ENCODE data around the gene SPTLC1.

SPTLC1 gene

DNA sequence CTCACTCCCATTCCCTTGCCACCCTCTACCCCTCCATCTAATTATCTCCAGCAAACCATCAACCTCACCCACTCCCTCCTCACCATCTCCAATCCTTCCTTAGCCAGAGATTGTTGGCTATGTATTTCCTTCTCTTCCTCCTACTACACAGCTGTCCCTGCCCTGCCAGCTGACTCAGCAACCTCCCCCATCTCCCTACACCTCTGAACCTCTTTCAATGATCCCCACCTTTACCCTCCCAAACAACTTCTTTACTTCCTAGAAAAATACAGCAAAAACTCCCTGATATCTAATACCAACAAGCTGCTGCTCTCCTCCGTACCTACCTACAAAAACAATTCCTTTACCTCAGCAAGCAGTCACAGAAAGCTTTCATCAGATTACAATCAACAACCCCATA is 37.3 kb downstream of the SPTLC1 start:
- DNase-seq = no peak

DNA sequence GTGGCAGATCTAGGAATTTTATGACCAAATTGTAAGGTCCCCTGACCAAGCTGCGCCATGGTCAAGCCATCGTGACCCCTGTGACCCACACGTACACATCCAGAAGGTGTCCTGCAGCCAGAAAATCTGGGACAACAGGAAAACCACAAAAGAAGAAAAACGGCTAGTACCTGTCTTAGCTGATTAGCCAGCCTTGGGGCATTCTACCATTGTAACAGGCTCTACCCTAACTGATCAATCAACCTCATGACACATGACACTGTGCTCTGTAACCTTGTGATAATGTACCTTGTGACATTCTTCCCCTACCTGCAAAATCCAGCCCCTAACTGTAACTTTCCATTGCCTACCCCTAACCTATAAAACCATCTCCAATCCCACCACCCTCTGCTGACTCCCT is 43.6 kb downstream of the SPTLC1 start:
- DNase-seq = no peak

DNA sequence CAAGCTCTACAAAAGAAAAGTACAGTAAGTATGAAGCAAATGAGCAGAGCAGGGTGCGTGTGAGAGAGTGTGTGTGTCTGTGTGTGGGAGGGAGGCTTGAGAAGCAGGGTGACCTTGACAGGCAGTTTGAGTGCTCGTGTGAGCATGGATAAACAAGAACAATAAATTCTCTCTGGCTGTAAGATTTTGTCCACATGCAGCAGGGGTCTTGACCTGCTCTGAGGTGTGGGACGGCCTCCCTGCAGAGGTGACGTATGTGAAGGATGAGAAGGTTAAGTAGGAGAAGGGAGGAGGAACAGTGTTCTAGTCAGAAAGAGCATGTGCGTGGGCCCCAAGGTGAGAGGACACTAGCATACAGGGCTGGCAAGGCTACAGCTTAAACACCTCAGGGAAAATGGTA is 49.0 kb downstream of the SPTLC1 start:
- DNase-seq = no peak

DNA sequence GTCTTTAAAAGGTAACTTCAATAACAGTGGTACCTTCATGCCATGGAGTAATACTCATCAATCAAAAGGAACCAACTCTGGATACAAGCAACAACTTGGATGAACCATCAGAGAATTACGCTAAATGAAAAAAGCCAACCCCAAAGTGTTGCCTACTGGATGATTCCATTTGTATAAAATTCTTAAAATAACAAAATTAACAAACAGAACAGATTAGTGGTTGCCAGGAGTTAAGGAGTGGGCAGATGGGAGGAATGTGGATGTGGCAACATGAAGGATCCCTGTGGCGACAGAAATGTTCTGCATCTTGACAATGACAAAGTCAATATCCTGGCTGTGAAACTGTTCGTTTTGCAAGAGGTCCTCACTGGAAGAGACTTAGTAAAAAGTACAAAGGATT is 50.5 kb downstream of the SPTLC1 start:
- no peak for DNase-seq

DNA sequence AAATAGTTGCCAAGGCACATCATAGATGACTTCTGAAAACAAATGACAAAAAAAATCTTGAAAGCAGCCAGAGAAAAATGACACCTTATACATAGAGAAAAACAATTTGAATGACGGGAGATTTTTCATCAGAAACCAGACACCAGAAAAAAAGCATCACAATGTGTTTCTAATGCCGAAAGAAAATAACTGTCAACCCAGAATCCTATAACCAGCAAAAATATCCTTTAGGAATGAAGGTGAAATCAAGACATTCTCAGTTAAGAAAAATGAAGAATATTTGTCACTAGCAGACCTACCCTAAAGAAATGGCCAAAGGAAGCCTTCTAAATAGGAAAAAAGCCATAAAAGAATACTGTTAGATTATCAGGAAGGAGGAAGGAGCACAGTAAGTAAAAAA is 54.0 kb downstream of the SPTLC1 start:
- DNase-seq = no peak

DNA sequence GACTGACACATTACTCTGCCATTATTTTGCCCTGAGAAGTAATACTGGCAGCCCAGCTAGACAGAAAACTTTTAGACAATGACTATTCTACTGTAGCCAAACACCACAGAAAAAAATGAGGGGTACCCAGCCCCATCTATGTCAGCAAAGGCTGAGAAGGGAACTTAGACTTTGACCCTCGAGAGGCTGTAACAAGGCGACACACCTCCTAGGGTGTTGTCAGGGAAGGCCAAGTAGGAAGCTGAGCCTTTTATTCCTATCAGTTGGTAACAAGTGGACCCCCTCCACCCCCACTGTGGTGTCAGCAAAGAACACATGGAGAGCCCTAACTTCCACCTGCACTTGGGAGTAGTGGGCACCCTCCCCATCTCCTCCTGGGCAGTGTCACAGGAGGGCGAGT is 55.6 kb downstream of the SPTLC1 start:
- DNase-seq = no peak

DNA sequence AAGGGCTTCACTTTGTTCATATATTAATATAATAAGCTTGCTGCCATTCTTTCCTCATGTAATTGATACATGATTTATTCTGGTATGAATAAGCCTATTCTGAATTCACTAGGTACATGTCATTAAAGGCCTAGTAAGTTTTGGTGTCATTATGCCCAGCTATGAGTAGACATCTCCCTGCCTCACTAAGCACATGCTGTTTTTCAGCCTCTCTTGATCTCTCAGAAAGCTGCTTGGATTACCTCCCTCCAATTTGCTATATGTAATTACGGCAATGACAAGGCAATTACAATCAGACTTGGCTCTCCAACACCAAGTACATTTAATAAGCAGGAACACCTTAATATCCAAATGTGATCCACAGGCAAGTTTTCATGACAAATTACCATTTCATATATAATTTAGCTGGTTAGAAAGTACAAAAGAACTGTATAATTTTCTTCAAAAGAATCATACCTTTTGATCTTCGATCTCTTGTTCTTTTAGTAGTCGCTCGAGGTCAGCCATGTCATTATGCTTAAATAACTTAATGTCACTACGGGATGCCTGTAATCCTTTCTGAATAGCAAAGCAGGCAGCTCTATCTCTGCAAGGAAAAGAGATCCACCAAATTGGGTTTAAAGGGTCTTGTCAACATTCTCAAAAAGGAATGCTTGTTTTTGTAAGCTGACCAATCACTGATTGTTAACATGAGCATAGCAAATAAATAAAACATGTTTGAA is 56.3 kb downstream of the SPTLC1 start:
- DNase-seq = no peak

DNA sequence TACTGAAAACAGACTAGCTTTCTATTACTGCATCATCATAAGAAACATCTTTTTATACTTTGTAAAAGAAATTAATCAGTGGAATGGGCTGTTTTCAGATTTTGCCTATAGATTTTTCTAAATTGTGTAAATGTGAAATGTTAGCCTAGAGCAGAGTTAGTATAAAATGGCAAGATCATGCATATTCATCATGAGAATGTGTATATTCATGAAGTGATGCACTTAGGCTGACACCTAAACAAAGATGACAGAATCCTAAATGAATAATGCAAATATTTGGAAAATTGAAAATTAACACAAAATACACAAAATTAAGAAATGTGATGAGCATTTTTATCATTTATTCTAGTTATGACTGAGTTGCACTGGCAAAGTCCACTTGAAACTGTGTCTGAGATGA is 57.2 kb downstream of the SPTLC1 start:
- no peak for DNase-seq

DNA sequence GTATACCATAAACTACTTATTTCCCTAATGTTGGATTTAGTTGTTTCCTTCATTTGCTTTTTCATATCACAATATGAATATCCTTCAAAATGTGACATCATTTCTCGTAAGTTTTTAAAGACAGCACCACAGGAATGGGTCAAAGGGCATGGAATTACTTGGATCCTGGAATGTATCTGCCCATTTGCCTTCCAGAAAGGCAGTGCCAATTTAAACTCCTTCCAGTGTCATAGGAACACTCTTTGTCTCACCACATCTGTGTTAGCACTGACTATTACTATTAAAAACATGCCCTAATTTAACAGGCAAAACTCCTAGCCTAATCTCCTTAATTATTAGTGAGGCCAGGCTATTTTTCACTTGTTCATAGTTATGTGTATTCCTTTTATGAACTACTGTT is 58.0 kb downstream of the SPTLC1 start:
- DNase-seq = no peak

DNA sequence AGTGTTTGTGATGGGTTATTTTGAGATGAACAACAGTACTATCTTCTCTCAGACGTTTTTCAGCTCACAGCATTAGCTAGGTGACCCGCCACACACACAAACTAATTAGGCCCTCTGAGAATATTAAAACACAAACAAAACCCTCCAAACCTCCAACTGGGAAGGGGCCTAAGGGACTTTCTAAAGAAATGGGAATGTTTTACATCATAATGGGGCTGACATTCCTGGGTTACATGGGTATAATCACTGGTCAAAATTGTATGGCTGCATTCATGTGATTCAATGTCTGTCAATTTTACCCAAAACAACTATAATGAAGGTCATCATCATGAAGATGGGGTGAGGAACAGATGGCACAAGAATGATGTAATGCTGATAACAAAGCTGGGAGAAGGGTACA is 59.6 kb downstream of the SPTLC1 start:
- DNase-seq = no peak

DNA sequence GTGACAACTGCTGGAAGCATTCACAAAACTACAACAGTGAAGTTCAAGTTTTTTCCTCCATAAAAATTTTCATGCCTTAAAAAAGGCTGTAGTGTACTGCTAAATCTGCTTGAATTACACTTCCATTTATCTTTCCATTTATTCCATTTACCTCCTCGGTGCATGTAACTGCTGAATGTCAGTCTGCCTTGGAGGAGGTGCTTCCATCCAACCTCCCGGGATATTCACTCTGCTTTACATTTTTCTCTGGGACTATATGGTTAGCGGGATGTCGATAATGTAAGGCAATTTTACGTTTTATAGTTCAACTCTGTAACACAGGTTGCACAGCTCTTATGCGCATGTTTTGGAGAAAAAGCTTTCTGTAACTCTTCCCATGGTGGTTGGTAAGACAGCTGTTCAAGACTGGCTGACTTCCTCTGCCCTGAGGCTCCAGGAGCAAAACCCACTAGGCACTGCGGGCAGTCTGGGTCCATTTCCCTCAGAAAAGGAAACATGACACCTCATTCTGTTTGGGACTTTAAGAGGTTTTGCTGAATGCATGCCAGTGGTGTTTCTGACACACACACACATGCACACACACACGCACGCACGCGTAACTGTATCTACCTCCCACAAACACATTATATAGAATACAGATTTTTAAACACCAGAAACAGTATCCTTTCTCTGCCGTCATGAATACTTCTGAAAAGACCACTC is 66.1 kb downstream of the SPTLC1 start:
- DNase-seq = no peak

DNA sequence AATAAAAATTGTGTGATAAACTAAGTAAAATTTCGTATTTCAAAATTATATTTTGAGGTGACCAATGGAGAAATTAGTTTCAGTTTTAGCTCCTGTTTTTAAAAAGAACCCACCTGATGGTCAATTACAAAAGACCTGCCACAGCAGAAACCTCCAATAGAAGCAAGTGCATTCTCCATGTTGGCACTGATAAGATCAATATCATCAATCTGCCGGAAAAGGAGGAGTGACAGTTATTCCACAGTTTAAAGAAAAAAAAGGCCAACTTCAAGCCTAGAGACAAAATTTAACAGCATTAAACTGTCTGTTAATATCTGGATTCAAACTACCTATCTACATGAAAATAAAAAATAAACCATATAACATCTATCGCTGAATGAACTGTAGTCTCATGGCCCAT is 67.7 kb downstream of the SPTLC1 start:
- DNase-seq = no peak

DNA sequence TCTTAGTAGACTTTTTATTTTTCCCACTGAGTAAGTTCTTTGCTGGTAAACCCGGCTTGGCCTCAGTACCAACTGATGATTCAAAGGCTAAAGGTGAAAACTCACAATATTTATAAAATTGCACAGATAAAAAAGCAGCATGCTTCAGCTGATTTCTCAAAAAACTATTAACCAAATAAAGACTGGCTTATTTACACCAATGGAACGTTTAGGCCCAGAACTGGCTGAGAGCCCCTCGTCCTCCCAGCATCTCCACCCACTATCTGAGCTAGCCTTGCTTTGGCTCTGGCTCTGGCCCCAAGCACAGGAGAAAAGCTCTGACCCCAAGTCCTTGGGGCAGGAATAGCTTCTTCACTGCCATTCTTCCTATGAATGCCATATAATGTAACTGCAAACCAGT is 68.5 kb downstream of the SPTLC1 start:
- no peak for DNase-seq

DNA sequence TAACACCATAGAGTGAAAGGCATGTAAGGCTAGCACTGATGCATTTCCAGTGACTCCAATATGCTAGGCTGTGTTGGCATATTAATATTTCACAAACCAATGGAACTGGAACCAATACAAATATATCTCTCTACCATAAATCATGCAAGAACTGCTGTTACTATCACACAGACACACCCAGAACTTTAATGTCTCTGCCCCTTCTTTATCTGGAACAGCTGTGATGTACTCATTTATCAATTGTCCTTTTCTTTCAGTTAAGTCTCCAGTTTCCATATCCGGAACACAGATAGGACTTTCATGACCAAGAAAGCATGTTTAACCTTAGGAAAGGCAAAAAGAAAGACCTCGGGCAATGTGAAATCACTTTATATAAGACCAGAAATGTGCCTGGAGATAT is 70.3 kb downstream of the SPTLC1 start:
- no peak for DNase-seq

DNA sequence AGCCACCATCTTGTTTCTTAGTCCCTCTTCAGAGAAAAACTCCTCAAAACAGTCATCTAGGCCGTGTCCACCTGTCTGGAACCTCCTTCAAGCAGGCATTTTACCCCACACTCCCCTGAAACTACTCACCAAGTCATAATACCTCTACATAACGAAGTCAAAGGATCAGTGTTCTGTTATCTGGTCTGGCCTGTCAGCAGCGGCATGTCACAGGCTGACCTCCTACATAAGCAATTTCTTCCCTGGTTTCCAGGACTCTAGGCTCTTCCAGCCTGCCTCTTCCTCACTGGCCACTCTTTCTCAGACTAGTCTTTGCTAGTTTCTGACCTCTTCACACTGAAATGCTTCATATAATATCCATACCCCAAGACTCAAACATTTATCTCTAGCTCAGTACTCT is 72.2 kb downstream of the SPTLC1 start:
- DNase-seq = no peak

DNA sequence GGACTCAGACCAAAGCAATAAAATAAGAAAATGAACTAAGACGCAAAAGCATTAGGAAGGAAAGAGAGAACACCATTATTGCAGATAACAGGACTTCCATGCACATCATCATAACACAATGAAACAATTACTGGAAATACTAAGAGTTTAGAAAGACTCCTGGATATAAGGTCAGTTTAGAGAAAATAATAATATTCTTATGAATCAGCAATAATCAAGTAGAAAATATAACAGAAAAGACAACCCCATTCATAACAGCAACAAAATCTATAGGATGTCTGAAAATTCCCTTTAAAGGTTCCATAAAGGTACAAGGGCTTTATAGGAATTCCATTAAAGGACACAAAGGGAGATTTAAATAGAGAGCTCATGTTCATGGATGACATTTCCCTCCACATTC is 73.0 kb downstream of the SPTLC1 start:
- no peak for DNase-seq

DNA sequence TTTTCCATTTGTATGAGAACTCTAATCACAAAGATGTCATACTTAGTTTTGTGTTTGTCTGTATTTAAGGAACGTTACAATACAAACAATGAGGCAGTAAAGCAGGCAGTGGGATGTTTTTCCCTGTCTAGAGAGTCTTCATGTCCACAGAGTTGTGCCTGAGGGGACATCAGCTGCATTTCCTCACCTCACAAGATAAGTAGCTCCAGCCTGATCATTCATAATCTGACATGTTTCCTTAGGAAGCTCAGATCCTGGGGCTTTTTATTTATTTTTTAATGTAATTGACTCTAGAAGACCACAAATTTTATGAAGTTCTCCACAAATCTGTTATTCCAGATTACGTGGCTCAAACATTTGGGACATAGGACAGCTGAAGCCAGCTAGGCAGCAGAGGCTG is 78.5 kb downstream of the SPTLC1 start:
- DNase-seq = no peak

DNA sequence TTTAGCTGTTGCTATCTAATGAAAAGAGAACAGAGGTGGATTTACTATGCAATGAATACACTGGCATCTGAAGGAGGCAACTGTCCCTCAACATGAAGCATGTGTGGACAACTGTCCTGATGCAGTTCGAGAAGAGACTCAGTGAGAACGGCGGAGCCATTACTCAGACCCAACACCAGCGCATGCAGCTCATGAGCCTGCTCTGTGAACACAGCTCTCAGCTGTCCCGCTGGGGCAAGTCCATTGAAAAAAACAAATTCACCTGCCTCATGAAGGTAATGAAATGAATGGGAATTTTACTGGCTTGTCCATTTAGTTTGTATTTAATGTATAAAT is 78.8 kb downstream of the SPTLC1 start:
- no peak for DNase-seq

DNA sequence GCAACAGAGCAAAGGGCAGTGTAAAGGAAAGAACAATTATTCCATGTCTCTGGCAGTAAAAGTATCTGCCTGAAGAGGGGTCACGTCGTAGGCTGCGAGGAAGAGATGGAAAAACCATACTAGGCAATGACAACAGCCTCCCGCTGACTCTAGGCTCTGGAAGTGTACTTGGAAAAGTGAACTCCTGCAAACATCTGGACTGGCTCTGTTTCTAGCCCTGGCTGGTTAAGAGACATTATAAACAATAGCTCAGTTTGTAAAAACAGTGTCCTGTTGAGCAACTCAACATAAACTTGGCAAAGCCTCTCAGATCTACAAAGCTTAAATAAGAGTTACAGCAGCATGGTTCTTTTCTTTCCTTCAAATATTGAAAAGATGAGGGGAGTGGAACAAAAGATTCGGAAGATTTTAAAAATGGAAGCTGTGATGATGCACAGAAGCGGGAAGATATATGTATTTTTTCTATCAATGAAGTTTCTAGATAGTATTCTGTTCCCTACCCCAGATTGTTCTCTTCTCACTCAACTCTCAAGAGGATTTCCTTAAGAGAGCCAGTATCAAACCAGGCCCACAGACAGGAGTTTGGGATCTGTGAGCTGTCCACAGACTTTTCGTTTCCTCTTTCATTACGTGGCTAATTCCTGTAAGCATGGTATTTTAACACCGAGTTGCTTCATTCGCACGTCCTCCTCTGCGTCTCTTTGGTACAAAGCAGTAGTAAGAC is 79.4 kb downstream of the SPTLC1 start:
- DNase-seq = no peak

DNA sequence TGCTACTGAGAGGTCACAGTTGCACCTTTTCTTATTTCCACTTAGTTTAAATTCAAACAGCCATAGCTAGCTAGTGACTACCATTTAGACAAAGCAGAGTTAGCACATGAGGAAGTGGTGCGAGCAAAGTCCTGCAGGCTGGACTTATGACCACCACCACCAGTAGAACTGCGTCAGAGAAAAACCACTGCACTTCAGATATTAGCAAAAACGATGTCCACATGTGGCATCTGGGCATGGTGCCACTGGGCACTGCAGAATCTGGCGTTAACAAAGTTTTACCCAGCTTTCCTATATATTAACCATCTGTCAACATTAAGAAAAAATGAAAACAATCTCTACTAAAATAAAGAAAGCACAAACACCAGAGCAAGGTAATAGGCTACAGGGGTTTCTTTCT is 80.1 kb downstream of the SPTLC1 start:
- no peak for DNase-seq

DNA sequence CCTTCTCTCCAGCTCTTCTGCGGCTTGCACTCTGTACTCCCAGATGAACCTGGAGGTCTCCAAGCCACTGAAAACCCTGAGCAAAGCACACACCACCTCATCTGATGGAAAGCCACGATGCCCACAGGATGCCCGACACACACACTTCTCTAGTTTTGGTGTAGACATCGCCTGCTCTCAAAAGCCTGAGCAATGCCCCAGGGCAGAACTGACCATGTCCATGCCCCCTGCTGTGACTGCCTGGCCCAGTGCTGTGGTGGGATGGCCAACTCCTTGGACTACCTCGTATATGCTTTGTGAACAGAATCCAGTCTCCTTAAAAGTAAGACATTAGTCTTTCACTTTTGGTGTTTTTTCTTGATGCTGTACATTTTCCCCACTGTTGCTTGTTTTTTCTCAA is 81.2 kb downstream of the SPTLC1 start:
- no peak for DNase-seq

DNA sequence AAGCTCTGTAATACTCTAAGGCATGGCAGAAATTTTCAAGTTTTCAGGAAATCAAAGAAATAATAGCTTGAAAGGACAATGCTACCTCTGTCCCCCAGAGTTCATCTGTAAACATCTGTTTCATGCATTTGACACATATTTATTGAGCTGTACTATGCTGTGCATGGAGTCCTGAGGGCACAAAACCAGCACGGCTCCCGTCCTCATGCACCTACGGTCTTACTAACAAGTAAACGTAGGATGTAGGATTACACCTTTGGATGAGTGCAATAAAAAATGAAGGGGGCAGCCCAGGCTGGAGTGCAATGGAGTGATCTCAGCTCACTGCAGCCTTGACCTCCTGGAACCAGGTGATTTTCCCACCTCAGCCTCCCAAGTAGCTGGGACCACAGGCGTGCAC is 81.9 kb downstream of the SPTLC1 start:
- no peak for DNase-seq

DNA sequence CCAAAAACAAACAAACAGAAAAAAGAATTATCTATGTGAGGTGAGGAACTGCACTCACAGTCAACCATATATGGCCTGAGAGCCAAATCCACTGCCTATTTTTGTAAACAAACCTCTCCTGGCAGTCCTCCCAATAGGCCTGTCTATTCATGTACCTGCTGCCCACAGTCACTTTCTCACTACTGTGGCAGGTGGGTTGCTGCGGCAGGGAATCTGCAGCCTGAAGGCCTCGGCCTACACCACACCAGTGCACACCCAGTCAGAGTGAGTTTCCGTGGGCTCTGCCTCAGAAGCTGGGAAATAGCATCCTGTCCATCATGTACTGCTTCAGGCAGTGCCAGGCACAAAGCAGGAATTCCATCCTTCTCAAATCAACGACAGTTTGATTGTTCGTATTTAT is 82.3 kb downstream of the SPTLC1 start:
- no peak for DNase-seq

DNA sequence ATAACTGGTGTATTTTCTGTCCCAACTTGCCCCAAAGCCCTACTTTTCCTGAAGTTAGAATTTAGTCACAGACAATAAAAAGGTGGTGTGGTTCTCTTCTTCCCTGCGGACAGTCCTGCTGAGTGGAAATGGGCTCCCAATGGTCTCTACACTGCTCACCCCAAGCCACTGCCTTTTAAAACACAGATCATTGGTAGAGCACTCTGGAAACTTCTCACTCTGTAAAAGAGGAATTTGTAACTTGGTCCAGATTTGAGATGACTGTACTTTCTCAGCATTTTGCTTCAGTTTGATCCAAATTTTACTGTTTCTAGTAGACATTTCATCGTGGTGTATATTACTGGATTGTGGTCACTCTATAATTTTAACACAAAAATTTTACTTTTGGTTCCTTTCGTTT is 84.8 kb downstream of the SPTLC1 start:
- DNase-seq = no peak

DNA sequence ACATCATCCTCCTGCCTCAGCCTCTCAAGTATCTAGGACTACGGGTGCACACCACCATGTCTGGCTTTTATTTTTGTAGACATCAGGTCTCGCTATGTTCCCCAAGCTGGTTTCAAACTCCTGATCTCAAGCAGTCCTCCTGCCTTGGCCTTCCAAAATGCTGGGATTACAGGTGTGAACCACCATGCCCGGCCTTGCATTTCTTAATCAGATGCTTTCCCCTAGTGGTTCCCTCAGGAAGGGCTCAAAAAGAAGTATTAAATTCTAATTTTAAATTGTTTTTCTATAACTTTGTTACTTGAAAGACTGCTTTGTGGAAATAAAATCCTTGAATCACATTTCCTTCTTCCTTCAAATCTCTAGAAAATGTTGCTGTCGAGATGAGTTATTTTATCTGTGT is 85.7 kb downstream of the SPTLC1 start:
- no peak for DNase-seq
